Right renal cortex interstitium (tissue), 3 donors: ENCODE data around the gene RSPH1. TPM values are rescaled to one million over a fixed set of nuclear protein-coding genes. Genes with fewer than 3 reads are reported as not detected.

Experiments used
- DNase-seq, 3 donors: peaks; one replicate each; pipeline ENCODE4 v3.0.0-alpha.2; 2013; ENCODE audit warnings: low read depth in 3 of 3, low spot score in 2 of 3
- polyA plus RNA-seq, 3 donors: library from polyadenylated mRNA; unstranded; fragments of 120-200 nt; gene quantifications; one replicate each; pipeline ENCODE4 v1.2.1, GENCODE V29; 2013; ENCODE audit not compliant: insufficient read length in 3 of 3

The RSPH1 gene
- polyA plus RNA-seq, 3 donors, result 12.4 to 15.3 (median 15.1) TPM

- no peak for DNase-seq
These were observed 62.0 kb downstream of the RSPH1 start for GRCh38 chr21:42433946-42434551.

DNA sequence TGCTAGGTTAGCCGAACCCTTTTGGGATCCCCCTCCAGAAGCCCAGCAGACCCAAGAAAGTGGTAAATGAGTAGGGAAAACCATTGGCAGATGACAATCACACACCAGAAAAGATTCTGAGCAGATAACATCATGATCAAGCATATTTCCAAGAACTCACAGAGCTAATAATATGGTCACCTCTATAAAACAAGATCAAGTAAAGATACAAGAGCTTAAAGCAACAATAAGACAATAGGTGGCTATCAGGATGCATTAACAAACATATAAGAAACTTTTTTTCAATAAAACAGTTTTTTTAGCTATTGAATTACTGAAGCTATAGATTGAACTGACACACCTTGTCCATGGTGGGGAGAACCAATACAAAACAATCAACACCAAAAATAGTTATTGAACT, 63.3 kb downstream of the RSPH1 start:
- DNase-seq, result no peak

GRCh38 chr21:42431196-42431595, 64.8 kb downstream of the RSPH1 start:
- no peak for DNase-seq

- no peak for DNase-seq
These were observed 65.5 kb downstream of the RSPH1 start for GRCh38 chr21:42430521-42430920.

- no peak for DNase-seq
These were observed 66.2 kb downstream of the RSPH1 start for GRCh38 chr21:42429856-42430255.

DNA sequence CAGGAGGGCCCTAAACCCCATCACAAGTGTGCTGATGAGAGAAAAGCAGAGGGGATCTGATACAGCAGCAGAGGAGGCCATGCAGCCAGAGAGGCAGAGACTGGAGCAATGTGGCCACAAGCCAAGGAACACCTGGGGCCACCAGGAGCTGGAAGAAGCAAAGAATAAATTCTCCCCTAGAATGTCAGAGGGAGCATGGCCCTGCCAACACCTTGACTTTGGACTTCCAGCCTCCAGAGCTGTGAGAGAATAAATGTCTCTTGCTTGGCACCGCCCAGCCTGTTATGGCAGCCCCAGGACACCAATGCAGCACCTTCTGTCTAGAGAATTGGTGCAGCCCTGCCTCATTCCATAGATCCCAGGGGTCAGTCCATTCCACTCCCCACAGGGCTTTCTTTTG, 67.0 kb downstream of the RSPH1 start:
- DNase-seq, result no peak

DNA sequence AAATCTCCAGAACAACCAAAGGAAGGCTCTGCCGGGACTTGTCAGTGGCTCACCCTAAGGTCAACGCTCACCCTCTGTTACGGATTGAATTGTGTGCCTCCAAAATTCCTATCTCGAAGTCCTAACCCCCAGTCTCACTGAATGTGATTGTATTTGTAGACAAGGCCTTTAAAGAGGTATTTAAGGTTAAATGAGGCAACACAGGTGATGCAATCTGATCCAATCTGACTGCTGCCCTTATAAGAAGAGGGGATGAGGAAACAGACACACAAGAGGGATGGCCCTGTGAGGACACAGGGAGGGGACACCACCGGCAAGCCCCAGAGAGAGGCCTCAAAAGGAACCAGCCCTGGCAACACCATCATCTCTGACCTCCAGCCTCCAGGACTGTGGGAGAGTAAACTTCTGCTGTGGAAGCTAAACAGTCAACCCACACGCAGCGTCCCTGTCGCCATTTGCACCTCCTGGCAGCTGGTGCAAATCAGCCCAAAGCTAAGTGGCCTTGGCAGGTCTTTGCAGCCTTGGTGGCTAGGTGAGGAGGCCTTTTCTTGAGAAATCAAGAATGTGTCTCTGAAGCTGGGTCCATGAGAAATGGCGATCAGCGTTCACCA, 68.1 kb downstream of the RSPH1 start:
- no peak for DNase-seq

GRCh38 chr21:42426876-42427480, 69.0 kb downstream of the RSPH1 start:
- DNase-seq, result no peak

- DNase-seq, result no peak
These were observed 69.6 kb downstream of the RSPH1 start for GRCh38 chr21:42426424-42426823.

- DNase-seq, result no peak
These were observed 70.4 kb downstream of the RSPH1 start for GRCh38 chr21:42425591-42425990.

GRCh38 chr21:42424914-42425541, 71.0 kb downstream of the RSPH1 start:
- no peak for DNase-seq

- no peak for DNase-seq
These were observed 72.3 kb downstream of the RSPH1 start for GRCh38 chr21:42423685-42424084.

GRCh38 chr21:42423197-42423675, 72.8 kb downstream of the RSPH1 start:
- DNase-seq, result no peak

Other genes starting within 250 kb of the RSPH1 start
- gene TFF3, start 180.8 kb downstream of the RSPH1 start, polyA plus RNA-seq, result 1 to 10 TPM; 1.9 to 3.7 (median 2.2) TPM
- gene TFF2, start 145.2 kb downstream of the RSPH1 start, polyA plus RNA-seq, result not detected
- gene TFF1, start 129.7 kb downstream of the RSPH1 start, polyA plus RNA-seq, result not detected
- gene TMPRSS3, start 100.2 kb downstream of the RSPH1 start, polyA plus RNA-seq, result 1 to 10 TPM; 1.8 to 2.4 (median 2.1) TPM
- gene UBASH3A, start 92.3 kb downstream of the RSPH1 start, polyA plus RNA-seq, result under 1 TPM in 2 of 3 donors, not detected in 1; 0.06 to 0.15 TPM
- gene SLC37A1, start 17.6 kb upstream of the RSPH1 start, polyA plus RNA-seq, result 1 to 10 TPM; 5.9 to 6.8 (median 6.7) TPM
- 10 to 100 TPM; 36.1 to 39.0 (median 36.1) TPM for gene PDE9A, start 157.4 kb upstream of the RSPH1 start, polyA plus RNA-seq